ENCODE data around the gene BBS2.
"Not testable (repeated sequence)": the region's sequence is repeated elsewhere in the genome, so short reads cannot be mapped to it uniquely, and the experiment has no call there.

Gene BBS2

DNA sequence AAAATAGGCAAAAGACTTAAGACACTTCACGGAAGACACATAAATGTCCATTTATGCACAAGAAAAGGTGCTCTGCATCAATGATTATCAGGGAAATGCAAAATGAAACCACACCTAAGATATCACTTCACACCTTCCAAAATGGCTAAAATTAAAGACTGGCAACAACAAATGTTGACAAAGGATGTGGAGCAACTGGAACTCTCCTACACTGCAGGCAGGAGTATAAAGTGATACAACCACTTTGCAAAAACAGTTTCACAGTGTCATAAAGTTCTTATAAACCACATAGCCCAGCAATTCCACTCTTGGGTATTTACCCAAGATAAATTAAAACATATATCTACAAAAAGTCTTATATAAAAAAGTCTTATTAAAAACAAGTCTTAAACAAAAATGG lies 7.8 kb downstream of the BBS2 start:
- H3K4me3 ChIP-seq (ENCODE audit: low read depth, low read length): no peak overlapping the region
- TF ChIP-seq, protein P1, sequence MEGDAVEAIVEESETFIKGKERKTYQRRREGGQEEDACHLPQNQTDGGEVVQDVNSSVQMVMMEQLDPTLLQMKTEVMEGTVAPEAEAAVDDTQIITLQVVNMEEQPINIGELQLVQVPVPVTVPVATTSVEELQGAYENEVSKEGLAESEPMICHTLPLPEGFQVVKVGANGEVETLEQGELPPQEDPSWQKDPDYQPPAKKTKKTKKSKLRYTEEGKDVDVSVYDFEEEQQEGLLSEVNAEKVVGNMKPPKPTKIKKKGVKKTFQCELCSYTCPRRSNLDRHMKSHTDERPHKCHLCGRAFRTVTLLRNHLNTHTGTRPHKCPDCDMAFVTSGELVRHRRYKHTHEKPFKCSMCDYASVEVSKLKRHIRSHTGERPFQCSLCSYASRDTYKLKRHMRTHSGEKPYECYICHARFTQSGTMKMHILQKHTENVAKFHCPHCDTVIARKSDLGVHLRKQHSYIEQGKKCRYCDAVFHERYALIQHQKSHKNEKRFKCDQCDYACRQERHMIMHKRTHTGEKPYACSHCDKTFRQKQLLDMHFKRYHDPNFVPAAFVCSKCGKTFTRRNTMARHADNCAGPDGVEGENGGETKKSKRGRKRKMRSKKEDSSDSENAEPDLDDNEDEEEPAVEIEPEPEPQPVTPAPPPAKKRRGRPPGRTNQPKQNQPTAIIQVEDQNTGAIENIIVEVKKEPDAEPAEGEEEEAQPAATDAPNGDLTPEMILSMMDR (IDR thresholded peaks at IDR 0.05; ENCODE audit: control insufficient read depth, extremely low read depth, insufficient read depth): no peak
- no peak for DNase-seq (ENCODE audit: low read depth)

DNA sequence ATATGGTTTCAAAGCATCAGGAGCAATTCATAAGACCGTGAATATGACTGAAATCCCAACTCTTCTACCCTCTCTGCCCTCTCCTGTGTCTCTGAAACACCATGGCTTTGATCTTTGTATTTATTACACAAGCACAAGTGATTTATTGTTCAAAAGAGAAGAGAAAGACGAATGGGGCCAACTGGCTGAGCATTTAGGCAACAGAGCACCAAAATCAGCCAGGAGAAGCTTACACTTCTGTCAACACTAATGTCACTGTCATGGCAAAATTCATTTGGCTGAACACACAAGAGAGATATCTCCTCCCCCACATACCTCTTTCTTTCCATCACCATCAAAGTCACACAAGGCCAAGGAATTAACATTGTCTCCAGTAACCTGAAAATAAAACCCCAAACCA lies 9.3 kb downstream of the BBS2 start:
- no peak for DNase-seq (ENCODE audit: low read depth)
- TF ChIP-seq, protein P1 (IDR thresholded peaks at IDR 0.05; ENCODE audit: control insufficient read depth, extremely low read depth, insufficient read depth): no peak
- H3K4me3 ChIP-seq (ENCODE audit: low read depth, low read length): no peak overlapping the region

DNA sequence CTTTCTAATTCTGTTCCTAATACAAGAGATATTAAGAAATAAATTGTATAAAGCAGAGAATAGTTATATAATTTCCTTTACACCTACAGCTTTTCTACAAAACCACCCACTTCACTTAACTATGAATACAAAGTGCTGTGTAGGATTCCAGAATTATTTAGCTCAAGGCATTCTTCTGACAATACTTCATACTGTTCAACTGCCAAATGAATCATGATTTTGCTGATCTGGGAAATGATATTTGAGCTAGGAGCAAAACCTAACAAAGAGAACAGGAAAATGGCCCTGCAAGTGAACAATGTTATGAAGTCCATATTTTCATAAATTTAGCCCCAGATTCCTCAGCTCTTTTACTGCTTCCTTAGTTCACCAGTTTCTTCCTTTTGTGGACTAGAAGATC lies 12.9 kb downstream of the BBS2 start:
- TF ChIP-seq, protein P1 (IDR thresholded peaks at IDR 0.05; ENCODE audit: control insufficient read depth, extremely low read depth, insufficient read depth): no peak
- H3K4me3 ChIP-seq (ENCODE audit: low read depth, low read length): no peak overlapping the region
- no peak for DNase-seq (ENCODE audit: low read depth)

DNA sequence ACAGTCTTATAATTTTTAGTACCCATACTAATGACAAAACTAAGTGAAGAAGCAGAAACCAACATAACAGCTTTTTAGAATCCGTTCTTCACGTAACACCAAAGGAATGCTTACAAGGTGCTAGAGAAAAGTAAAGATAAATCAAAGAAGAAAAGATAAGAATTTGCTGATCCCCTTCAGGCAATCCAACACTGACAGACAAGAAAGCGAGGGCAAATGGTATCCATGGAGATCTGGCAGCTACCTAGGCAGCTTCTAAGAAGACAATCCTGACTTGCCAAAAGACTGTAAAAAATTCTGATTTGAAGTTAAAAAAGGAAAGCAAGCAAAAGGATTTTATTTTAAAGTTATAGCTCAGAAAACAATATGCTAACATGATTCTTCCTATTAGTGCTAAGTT lies 14.6 kb downstream of the BBS2 start:
- H3K4me3 ChIP-seq (ENCODE audit: low read depth, low read length): no peak overlapping the region

DNA sequence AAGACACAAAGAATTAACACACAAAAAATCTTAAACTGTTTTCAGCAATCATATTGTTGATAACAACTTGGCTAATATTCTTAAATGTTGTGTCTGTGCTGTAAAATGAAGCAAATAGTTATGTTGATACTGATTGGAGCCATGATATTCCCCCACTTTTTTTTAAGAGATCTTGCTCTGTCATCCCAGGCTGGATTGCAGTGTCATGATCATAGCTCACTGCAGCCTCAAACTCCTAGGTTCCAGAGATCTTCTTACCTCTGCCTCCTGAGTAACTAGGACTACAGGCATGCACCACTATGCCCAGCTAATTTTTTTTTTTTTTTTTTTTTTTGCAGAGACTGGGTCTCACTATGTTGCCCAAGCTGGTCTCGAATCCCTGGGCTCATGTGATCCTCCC lies 26.0 kb downstream of the BBS2 start:
- DNase-seq (ENCODE audit: low read depth): no peak
- TF ChIP-seq, protein P1 (IDR thresholded peaks at IDR 0.05; ENCODE audit: control insufficient read depth, extremely low read depth, insufficient read depth): no peak

More for the DNA sequence above, 14.6 kb downstream of the BBS2 start:
- TF ChIP-seq, protein P1 (IDR thresholded peaks at IDR 0.05; ENCODE audit: control insufficient read depth, extremely low read depth, insufficient read depth): no peak
- no peak for DNase-seq (ENCODE audit: low read depth)

DNA sequence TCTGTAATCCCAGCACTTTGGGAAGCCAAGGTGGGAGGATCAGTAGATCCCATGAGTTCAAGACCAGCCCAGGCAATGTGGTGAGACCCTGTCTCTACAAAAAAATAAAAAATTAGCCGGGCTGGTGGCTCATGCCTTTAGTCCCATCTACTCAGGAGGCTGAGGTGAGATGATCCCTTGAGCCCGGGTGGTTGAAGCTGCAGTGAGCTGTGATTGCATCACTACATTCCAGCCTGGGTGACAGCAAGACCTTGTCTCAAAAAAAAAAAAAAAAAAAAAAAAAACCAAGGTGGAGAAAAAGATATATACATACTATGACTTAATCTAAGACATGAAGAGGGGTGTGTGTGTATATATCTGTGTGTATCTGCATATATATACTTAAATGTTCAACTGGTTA lies 26.7 kb downstream of the BBS2 start:
- DNase-seq (ENCODE audit: low read depth): no peak
- H3K4me3 ChIP-seq (ENCODE audit: low read depth, low read length): no peak overlapping the region
- TF ChIP-seq, protein P1 (IDR thresholded peaks at IDR 0.05; ENCODE audit: control insufficient read depth, extremely low read depth, insufficient read depth): no peak

More for the DNA sequence above, 26.0 kb downstream of the BBS2 start:
- H3K4me3 ChIP-seq (ENCODE audit: low read depth, low read length): no peak overlapping the region

DNA sequence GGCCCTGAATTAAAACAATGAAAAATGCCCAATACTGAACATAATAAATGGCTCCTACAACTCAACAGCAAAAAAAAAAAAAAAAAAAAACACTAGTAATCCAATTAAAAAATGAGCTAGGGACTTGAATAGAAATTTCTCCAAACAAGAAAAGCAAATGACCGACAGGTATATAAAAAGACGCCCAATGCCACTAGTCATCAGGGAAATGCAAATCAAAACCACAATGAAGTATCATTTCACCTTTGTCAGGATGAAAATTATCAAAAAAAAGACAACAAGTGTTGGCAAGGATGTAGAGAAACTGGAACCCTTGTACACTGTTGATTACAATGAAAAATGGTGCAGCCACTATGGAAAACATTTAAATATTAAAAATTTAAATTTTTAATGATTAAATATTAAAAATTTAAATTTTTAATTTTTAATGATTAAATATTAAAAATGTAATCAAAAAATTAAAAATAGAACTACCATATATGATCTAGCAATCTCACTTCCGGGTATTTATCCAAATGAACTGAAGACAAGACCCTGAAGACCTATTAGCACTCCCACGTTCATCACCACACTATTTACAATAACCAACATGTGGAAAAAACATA lies 28.1 kb downstream of the BBS2 start:
- H3K4me3 ChIP-seq (ENCODE audit: low read depth, low read length): no peak overlapping the region
- TF ChIP-seq, protein P1 (IDR thresholded peaks at IDR 0.05; ENCODE audit: control insufficient read depth, extremely low read depth, insufficient read depth): no peak
- DNase-seq (ENCODE audit: low read depth): no peak

DNA sequence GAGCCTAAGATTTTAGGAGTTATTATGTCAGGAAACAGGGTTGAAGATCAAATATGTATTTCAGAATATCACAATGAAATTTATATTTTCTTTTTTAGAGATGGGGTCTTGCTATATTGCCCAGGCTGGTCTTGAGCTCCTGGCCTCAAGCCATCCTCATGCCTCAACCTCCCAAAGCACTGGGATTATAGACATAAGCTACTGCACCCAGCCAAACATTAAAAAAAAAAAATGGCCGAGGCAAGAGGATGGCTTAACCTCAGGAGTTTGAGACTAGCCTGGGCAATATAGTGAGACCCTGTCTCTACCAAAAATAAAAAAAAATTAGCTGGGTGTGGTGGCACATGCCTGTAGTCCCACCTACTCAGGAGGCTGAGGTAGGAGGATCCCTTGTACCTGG lies 31.0 kb downstream of the BBS2 start:
- not testable (repeated sequence) for DNase-seq (ENCODE audit: low read depth); H3K4me3 ChIP-seq (ENCODE audit: low read depth, low read length)

Data from LNCaP clone FGC (cell line).